Glutamatergic neuron (in vitro differentiated cells): ENCODE data around the gene ABTB2. TPM values are rescaled to one million over a fixed set of nuclear protein-coding genes. Genes with fewer than 3 reads are reported as not detected.

Source experiments
- DNase-seq: peaks from one replicate; pipeline ENCODE4 v3.0.0; 2022
- H3K27ac Mint-ChIP-seq: one replicate; pipeline ENCODE4 v1.8.0; 2020; ENCODE audit warnings: mild to moderate bottlenecking, mixed read lengths, inconsistent platforms; ENCODE audit not compliant: unreplicated experiment
- H3K27me3 Mint-ChIP-seq: one replicate; pipeline ENCODE4 v1.8.0; 2020; ENCODE audit warnings: mild to moderate bottlenecking, moderate library complexity, mixed read lengths, inconsistent platforms; ENCODE audit not compliant: unreplicated experiment
- H3K36me3 Mint-ChIP-seq: one replicate; pipeline ENCODE4 v1.8.0; 2020; ENCODE audit warnings: mild to moderate bottlenecking, mixed read lengths, inconsistent platforms; ENCODE audit not compliant: unreplicated experiment
- H3K4me1 Mint-ChIP-seq: one replicate; pipeline ENCODE4 v1.8.0; 2020; ENCODE audit warnings: mild to moderate bottlenecking, low read depth, mixed read lengths, inconsistent platforms; ENCODE audit not compliant: unreplicated experiment
- H3K4me3 Mint-ChIP-seq: one replicate; pipeline ENCODE4 v1.8.0; 2020; ENCODE audit warnings: mild to moderate bottlenecking, mixed read lengths, inconsistent platforms; ENCODE audit not compliant: unreplicated experiment
- H3K9me3 Mint-ChIP-seq: one replicate; pipeline ENCODE4 v1.8.0; 2020; ENCODE audit warnings: mild to moderate bottlenecking, moderate library complexity, mixed read lengths, inconsistent platforms; ENCODE audit not compliant: unreplicated experiment
- total RNA-seq: library from RNA; stranded (reverse); fragmentation: NEBNext Ultra II Directional; extraction: Animal tissue kit (Norgen Biotek cat#: 25700); gene quantifications from one replicate; pipeline ENCODE4 v1.2.1, GENCODE V29; 2021; ENCODE audit not compliant: unreplicated experiment
- TF ChIP-seq, protein P1 (sequence below): fragments of 200-600 bp; sonication (generic); IDR thresholded peaks from one replicate; pipeline ENCODE4 v1.5.0; 2021; ENCODE audit not compliant: partially characterized antibody, unreplicated experiment

Gene ABTB2
- total RNA-seq, 1 donor from 2014 or later, result 9.3 TPM

DNA sequence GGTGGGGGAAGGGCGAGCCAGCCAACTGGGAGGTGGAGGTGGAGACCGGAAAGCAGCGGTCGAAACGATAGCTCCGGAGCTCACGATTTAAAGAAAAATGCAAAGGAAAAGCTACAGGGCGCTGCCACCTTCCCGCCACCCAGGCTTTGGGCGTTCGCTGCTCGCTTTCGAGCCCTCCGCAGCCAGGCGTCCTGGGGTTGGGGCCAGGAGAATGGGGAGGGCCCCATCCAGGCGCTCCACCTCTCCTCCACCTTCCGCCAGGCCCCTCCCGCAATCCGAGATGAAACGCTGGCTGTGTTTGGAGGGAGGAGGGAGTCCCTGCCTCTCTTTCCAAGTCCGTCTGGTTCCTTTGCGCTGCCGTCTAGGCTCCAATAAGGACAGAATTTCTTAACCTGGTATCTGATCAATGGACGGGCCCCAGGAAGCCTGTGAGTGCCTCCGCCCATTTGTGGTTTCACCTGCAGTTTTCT is 483 bp upstream of the ABTB2 start:
- H3K9me3 Mint-ChIP-seq, result peaks cover 12% of the 10 kb centered on the region
- no peak for DNase-seq
- peaks cover 21% of the 10 kb centered on the region for H3K4me1 Mint-ChIP-seq
- H3K4me3 Mint-ChIP-seq, result peak overlapping the region; percentile 88
- H3K27ac Mint-ChIP-seq, result peak overlapping the region; percentile 79
- peaks cover 5% of the 10 kb centered on the region for H3K36me3 Mint-ChIP-seq
- TF ChIP-seq, protein P1, sequence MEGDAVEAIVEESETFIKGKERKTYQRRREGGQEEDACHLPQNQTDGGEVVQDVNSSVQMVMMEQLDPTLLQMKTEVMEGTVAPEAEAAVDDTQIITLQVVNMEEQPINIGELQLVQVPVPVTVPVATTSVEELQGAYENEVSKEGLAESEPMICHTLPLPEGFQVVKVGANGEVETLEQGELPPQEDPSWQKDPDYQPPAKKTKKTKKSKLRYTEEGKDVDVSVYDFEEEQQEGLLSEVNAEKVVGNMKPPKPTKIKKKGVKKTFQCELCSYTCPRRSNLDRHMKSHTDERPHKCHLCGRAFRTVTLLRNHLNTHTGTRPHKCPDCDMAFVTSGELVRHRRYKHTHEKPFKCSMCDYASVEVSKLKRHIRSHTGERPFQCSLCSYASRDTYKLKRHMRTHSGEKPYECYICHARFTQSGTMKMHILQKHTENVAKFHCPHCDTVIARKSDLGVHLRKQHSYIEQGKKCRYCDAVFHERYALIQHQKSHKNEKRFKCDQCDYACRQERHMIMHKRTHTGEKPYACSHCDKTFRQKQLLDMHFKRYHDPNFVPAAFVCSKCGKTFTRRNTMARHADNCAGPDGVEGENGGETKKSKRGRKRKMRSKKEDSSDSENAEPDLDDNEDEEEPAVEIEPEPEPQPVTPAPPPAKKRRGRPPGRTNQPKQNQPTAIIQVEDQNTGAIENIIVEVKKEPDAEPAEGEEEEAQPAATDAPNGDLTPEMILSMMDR, result no peak
- peaks cover 26% of the 10 kb centered on the region for H3K27me3 Mint-ChIP-seq

DNA sequence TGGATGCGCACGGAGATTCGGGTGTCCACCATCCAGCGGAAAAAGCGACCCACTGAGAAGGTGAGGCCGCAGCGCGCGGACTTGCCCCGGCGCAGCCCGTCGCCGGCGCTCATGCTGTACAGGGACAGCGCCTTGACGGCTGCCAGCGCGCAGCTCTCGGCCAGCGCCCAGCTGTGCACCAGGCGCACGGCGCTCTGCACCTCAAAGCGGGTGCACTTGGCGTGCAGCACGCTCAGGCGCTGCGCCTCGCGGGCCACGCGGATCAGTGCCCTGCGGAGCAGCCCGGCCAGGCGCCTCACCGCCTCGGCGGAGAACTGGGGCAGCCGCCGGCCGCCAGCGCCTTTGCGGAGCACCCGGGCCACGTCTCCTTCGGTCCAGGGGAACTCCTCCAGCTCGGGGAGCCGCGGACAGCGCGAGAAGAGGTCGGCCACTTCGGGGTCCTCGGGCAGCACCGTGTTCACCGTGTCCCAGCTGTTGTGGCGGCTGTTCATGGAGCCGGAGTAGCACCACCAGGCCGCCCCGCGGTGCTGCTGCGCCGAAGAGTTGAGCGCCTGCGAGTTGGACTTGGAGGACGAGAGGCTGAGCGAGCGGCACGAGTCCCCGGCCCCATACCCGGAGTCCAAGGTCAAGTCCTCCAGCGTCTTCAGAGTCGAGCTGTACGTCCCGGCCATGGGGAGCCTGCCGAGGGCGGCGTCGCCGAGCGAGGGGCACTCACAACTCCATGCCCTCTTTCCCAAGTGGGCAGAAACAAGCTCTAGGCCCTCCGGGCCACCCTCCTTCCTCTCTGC is 703 bp downstream of the ABTB2 start:
- peaks cover 5% of the 10 kb centered on the region for H3K36me3 Mint-ChIP-seq
- peak; percentile 73 for DNase-seq
- H3K4me3 Mint-ChIP-seq, result peak overlapping the region; percentile 85
- H3K27me3 Mint-ChIP-seq, result peaks cover 24% of the 10 kb centered on the region
- peaks cover 10% of the 10 kb centered on the region for H3K9me3 Mint-ChIP-seq
- peak overlapping the region; percentile 65 for H3K27ac Mint-ChIP-seq
- H3K4me1 Mint-ChIP-seq, result peaks cover 21% of the 10 kb centered on the region
- TF ChIP-seq, protein P1, result no peak

DNA sequence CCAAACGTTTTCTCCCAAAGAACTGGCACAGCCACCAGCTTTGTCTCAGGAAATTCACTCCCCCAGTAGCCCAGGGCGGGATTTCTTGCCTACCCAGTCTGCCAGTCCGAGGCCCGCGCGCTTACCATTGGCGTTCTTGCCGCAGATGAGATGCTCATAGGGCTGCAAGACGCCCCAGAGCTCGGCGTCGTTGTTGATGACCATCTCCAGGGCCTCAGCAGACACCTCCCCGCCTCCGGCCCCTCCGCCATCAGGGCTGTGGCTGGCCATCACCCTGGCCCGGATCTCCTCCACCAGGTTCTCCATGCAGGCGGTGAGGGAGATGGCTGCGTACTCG is 1.3 kb downstream of the ABTB2 start:
- Mint-ChIP-seq H3K4me1 (peaks cover 21% of the 10 kb centered on the region), H3K9me3 (peaks cover 10% of the 10 kb centered on the region), H3K27me3 (peaks cover 22% of the 10 kb centered on the region), H3K27ac (peak overlapping the region; percentile 65), H3K36me3 (peaks cover 5% of the 10 kb centered on the region), H3K4me3 (peak overlapping the region; percentile 85)
- TF ChIP-seq, protein P1, result no peak
- DNase-seq, result peak; percentile 59

DNA sequence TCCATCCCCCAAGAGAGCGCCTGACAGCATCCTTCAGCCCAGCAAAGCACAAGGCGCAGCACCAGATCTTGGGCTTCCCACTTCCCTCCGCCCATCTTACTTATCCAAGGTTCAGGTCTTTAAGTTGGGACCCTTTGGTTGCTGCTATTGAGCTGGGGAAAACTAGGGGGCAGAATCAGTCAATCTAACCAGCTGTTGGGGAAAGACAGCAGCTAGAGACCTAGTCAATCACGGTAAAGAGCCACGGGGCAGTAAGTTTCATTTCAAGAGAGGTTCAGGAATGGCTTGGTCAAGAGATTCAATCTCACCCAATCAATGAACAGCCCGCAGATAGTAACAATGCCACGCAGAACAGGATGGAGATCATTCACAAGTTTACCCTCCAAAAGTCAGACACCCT is 1.7 kb downstream of the ABTB2 start:
- DNase-seq, result no peak
- Mint-ChIP-seq H3K4me3 (peak overlapping the region; percentile 85), H3K36me3 (peaks cover 5% of the 10 kb centered on the region), H3K27me3 (peaks cover 22% of the 10 kb centered on the region), H3K4me1 (peaks cover 21% of the 10 kb centered on the region), H3K27ac (peak overlapping the region; percentile 14), H3K9me3 (peaks cover 10% of the 10 kb centered on the region)
- TF ChIP-seq, protein P1, result no peak

DNA sequence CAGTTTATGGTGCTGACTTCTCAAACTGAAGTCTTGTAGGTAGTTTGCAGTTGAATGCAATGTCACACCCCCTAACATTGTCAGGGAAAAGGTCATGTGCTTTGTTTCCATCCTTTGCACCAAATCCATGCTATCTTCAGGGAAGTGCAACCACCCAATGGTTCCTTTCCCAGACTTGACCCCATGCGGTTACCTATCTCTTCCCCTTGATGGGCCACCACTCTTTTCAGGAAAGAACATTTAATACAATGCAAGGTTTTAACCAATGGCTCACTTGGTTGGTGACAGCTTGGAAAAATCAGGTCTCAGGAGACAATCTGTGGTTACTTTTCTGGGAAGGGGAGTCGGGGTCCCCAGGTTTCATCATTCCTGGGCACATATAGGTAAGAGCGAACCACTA is 2.1 kb downstream of the ABTB2 start:
- DNase-seq, result no peak
- H3K4me3 Mint-ChIP-seq, result peak overlapping the region; percentile 85
- no peak overlapping the region for H3K27ac Mint-ChIP-seq
- TF ChIP-seq, protein P1, result no peak
- H3K27me3 Mint-ChIP-seq, result peaks cover 22% of the 10 kb centered on the region
- H3K9me3 Mint-ChIP-seq, result peaks cover 10% of the 10 kb centered on the region
- peaks cover 21% of the 10 kb centered on the region for H3K4me1 Mint-ChIP-seq
- peaks cover 5% of the 10 kb centered on the region for H3K36me3 Mint-ChIP-seq
